ENCODE measurements around the gene PRSS12. TPM values are rescaled to one million over a fixed set of nuclear protein-coding genes. Genes with fewer than 3 reads are reported as not detected.

The PRSS12 gene
- 3.3 and 7.3 TPM in 2 replicates for total RNA-seq

GRCh38 chr4:118352843-118353533 is at the start of gene PRSS12:
Gene PRSS12 (minus strand): TSS chr4:118353003. CDS start chr4:118352720, 283 bp downstream.

Small RNA genes within 50 kb of the gene (small RNA-seq; reads per million reads assigned to genes)
- not detected for gene SNORA24

Measured in vein endothelial cell (primary cell).